IMR-90 (cell line): ENCODE results near the gene ANKH. TPM values are rescaled to one million over a fixed set of nuclear protein-coding genes. Genes with fewer than 3 reads are reported as not detected.

ENCODE experiments used
- ATAC-seq: fragments of 200-7000 bp; cut with Tn5 transposase; 2 replicates; pipeline ENCODE4 v1.9.1; 2020; ENCODE audit warnings: low read depth, mild to moderate bottlenecking, moderate library complexity
- BruUV-seq: library from RNA; stranded (reverse); fragments of 400-500 nt; replicated peaks from 2 replicates; lab custom pipeline; 2021; lab: Mats Ljungman, UMichigan
- CTCF ChIA-PET: fragments of 300-600 bp; formaldehyde crosslinking; extraction: SDS; loops from one replicate; lab custom pipeline; 2021; ENCODE audit warnings: antibody characterized with exemption; lab: Yijun Ruan, JAX
- POLR2A ChIA-PET: fragments of 300-600 bp; sonication (Branson Sonifier 250); formaldehyde crosslinking; loops from one replicate; lab custom pipeline; 2022; ENCODE audit warnings: antibody characterized with exemption; ENCODE audit not compliant: unreplicated experiment; lab: Charles Lee
- DNase-seq: peaks from one replicate; pipeline ENCODE4 v3.0.0; 2013
- H2AFZ ChIP-seq: replicated peaks from 2 replicates; pipeline ENCODE3; 2013; ENCODE audit warnings: low read length, mild to moderate bottlenecking; ENCODE audit not compliant: poor library complexity
- H2AK5ac ChIP-seq: 2 replicates; pipeline ENCODE4 v1.6.1; 2013; ENCODE audit warnings: low read depth, low read length, inconsistent platforms
- H2AK9ac ChIP-seq: replicated peaks from 2 replicates; pipeline ENCODE3; 2013; ENCODE audit warnings: mild to moderate bottlenecking, low read depth, low read length, moderate library complexity; ENCODE audit not compliant: poor library complexity
- H2BK120ac ChIP-seq: 2 replicates; pipeline ENCODE4 v1.6.1; 2013; ENCODE audit warnings: low read depth, low read length, inconsistent platforms
- H2BK15ac ChIP-seq: 3 replicates; pipeline ENCODE4 v1.6.1; 2013; ENCODE audit warnings: low read depth, low read length, inconsistent platforms
- H2BK20ac ChIP-seq: 2 replicates; pipeline ENCODE4 v1.6.1; 2013; ENCODE audit warnings: low read depth, mild to moderate bottlenecking, inconsistent platforms, low read length, moderate library complexity
- H2BK5ac ChIP-seq: 2 replicates; pipeline ENCODE4 v1.6.1; 2013; ENCODE audit warnings: mild to moderate bottlenecking, low read depth, low read length, inconsistent platforms; ENCODE audit not compliant: poor library complexity, severe bottlenecking
- H3K14ac ChIP-seq: replicated peaks from 2 replicates; pipeline ENCODE4 v1.6.1; 2013; ENCODE audit warnings: low read depth, low read length, inconsistent platforms
- H3K18ac ChIP-seq: 2 replicates; pipeline ENCODE4 v1.6.1; 2013; ENCODE audit warnings: low read depth, low read length, control low read depth
- H3K23ac ChIP-seq: 2 replicates; pipeline ENCODE4 v1.6.1; 2013; ENCODE audit warnings: low read depth, low read length, inconsistent platforms
- H3K27ac ChIP-seq: 2 replicates; pipeline ENCODE4 v1.5.1; 2013; ENCODE audit warnings: mild to moderate bottlenecking, control low read depth, low read length; ENCODE audit not compliant: insufficient read depth
- H3K27me3 ChIP-seq: 2 replicates; pipeline ENCODE4 v1.6.1; 2013; ENCODE audit warnings: low read length; ENCODE audit not compliant: control insufficient read depth, insufficient read depth
- H3K36me3 ChIP-seq: 2 replicates; pipeline ENCODE4 v1.6.1; 2013; ENCODE audit warnings: low read length, mixed read lengths; ENCODE audit not compliant: control insufficient read depth, insufficient read depth
- H3K4ac ChIP-seq: 2 replicates; pipeline ENCODE4 v1.6.1; 2013; ENCODE audit warnings: low read depth, low read length, inconsistent platforms
- H3K4me1 ChIP-seq: 2 replicates; pipeline ENCODE4 v1.6.1; 2013; ENCODE audit warnings: low read length, mixed read lengths; ENCODE audit not compliant: control insufficient read depth, insufficient read depth
- H3K4me2 ChIP-seq: 2 replicates; pipeline ENCODE4 v1.6.1; 2013; ENCODE audit warnings: low read depth, mild to moderate bottlenecking, control low read depth, low read length, moderate library complexity
- H3K4me3 ChIP-seq: 2 replicates; pipeline ENCODE4 v1.5.1; 2013; ENCODE audit warnings: low read depth, mild to moderate bottlenecking, control low read depth, low read length, moderate library complexity; ENCODE audit not compliant: insufficient read depth
- H3K56ac ChIP-seq: 2 replicates; pipeline ENCODE4 v1.6.1; 2013; ENCODE audit warnings: low read length, inconsistent platforms; ENCODE audit not compliant: insufficient read depth; ENCODE audit errors: extremely low read depth
- H3K79me1 ChIP-seq, 2 experiments: 2 replicates each; pipeline ENCODE4 v1.6.1; 2013; ENCODE audit warnings: low read length in 2 of 2, inconsistent platforms in 1 of 2, low read depth in 1 of 2
- H3K9ac ChIP-seq: 2 replicates; pipeline ENCODE4 v1.6.1; 2013; ENCODE audit warnings: low read depth, low read length, control low read depth
- H3K9me1 ChIP-seq: 2 replicates; pipeline ENCODE4 v1.6.1; 2013; ENCODE audit warnings: low read length, inconsistent platforms; ENCODE audit not compliant: insufficient read depth
- H3K9me3 ChIP-seq: 2 replicates; pipeline ENCODE4 v1.6.1; 2013; ENCODE audit warnings: low read length; ENCODE audit not compliant: control insufficient read depth, insufficient read depth
- H4K20me1 ChIP-seq: 2 replicates; pipeline ENCODE4 v1.6.1; 2013; ENCODE audit warnings: low read length, inconsistent platforms; ENCODE audit not compliant: insufficient read depth
- H4K5ac ChIP-seq: 2 replicates; pipeline ENCODE4 v1.6.1; 2013; ENCODE audit warnings: mild to moderate bottlenecking, low read depth, low read length, control low read depth
- H4K8ac ChIP-seq, 2 experiments: 2 replicates each; pipeline ENCODE4 v1.6.1; 2013; ENCODE audit warnings: low read depth in 2 of 2, low read length in 2 of 2, control low read depth in 1 of 2, inconsistent platforms in 1 of 2
- H4K91ac ChIP-seq: 2 replicates; pipeline ENCODE4 v1.6.1; 2013; ENCODE audit warnings: low read depth, low read length, inconsistent platforms; ENCODE audit not compliant: insufficient read depth
- CEBPB ChIP-seq: IDR thresholded peaks from 2 replicates; pipeline ENCODE4 v1.6.1; 2012; ENCODE audit warnings: low read depth, low read length, improper control_type of control experiment
- MAFK ChIP-seq: IDR thresholded peaks from 2 replicates; pipeline ENCODE4 v1.6.1; 2012; ENCODE audit warnings: low read depth, low read length, improper control_type of control experiment
- MAZ ChIP-seq: IDR thresholded peaks from 2 replicates; pipeline ENCODE4 v1.6.1; 2012; ENCODE audit warnings: low read depth, mild to moderate bottlenecking, low read length, improper control_type of control experiment, moderate library complexity, borderline replicate concordance
- WGBS, 2 experiments: methylation state at CpG; one replicate each; pipeline versions ENCODE4 v1.1.5 to v1.1.7; 2013; ENCODE audit warnings: missing lambda C conversion rate in 2 of 2; ENCODE audit not compliant: insufficient read length in 1 of 2; ENCODE audit errors: extremely low coverage in 2 of 2; 5-methylcytosine and 5-hydroxymethylcytosine counted together
- dilution Hi-C: fragments of 300-500 bp; cut with HindIII; formaldehyde crosslinking; loops from one replicate; pipeline ENCODE4 v1.14.3; 2018; ENCODE audit warnings: low sequenced_read_pairs; ENCODE audit not compliant: unreplicated experiment
- in situ Hi-C: fragments of 300-500 bp; cut with MboI; formaldehyde crosslinking; loops from 3 replicates; pipeline ENCODE4 v1.14.3; 2019; ENCODE audit warnings: low sequenced_read_pairs, inconsistent platforms, mixed read lengths
- intact Hi-C: fragments of 100-400 bp; cut with micrococcal nuclease; formaldehyde crosslinking; loops from 2 replicates; pipeline ENCODE4 v1.10.0; 2022
- polyA plus RNA-seq, 3 experiments: library from polyadenylated mRNA; depleted of rRNA; stranded (reverse); fragments of >200 nt; gene quantifications; 2 replicates each; pipeline ENCODE4 v1.2.3, GENCODE V29; 2012; ENCODE audit warnings: low replicate concordance in 1 of 3
- total RNA-seq: library from RNA; depleted of rRNA; stranded (reverse); fragments of >200 nt; gene quantifications from 2 replicates; pipeline ENCODE4 v1.2.3, GENCODE V29; 2012
- TF ChIP-seq, protein P1 (sequence below): fragments of 150-350 bp; IDR thresholded peaks from 2 replicates; pipeline ENCODE4 v1.6.1; 2016; ENCODE audit warnings: low read depth, mild to moderate bottlenecking, low read length, moderate library complexity, borderline replicate concordance

The ANKH gene
- total and polyA plus RNA-seq, 2 of the 4 experiments (the other 2 are of a cell fraction), result 5.2 to 17.2 TPM

- H3K4me1 ChIP-seq, result peaks cover 14% of the 10 kb centered on the region
- no peak overlapping the region for H3K27ac ChIP-seq
- no peak overlapping the region for H3K23ac ChIP-seq
- H3K56ac ChIP-seq, result no peak overlapping the region
- intact Hi-C loops (no loop called here), in situ Hi-C loops (no loop called here), dilution Hi-C loops (no loop called here)
- H4K8ac ChIP-seq, result no peak overlapping the region
- no peak overlapping the region for H3K14ac ChIP-seq
- H3K9me3 ChIP-seq, result no peaks in the 10 kb centered on the region
- ChIA-PET POLR2A (no interaction called here), CTCF (no interaction called here)
- H3K9ac ChIP-seq, result no peak overlapping the region
- H3K9me1 ChIP-seq, result peaks cover 2% of the 10 kb centered on the region; the same call in 1 of the 2 replicates
- H2BK20ac ChIP-seq, result no peak overlapping the region
- no peak overlapping the region for H2AK5ac ChIP-seq
- H3K4me2 ChIP-seq, result no peak overlapping the region
- H4K5ac ChIP-seq, result no peak overlapping the region
- no peak for DNase-seq
- H2BK5ac ChIP-seq, result no peak overlapping the region
- no peak overlapping the region for H3K4ac ChIP-seq
- TF ChIP-seq MAFK (no peak), MAZ (no peak), CEBPB (peak; percentile 50)
- TF ChIP-seq, protein P1, sequence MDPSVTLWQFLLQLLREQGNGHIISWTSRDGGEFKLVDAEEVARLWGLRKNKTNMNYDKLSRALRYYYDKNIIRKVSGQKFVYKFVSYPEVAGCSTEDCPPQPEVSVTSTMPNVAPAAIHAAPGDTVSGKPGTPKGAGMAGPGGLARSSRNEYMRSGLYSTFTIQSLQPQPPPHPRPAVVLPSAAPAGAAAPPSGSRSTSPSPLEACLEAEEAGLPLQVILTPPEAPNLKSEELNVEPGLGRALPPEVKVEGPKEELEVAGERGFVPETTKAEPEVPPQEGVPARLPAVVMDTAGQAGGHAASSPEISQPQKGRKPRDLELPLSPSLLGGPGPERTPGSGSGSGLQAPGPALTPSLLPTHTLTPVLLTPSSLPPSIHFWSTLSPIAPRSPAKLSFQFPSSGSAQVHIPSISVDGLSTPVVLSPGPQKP, result no peak
- H4K91ac ChIP-seq, result no peak overlapping the region
- H2BK120ac ChIP-seq, result no peak overlapping the region
- ATAC-seq, result no peak
- no peak overlapping the region for H3K18ac ChIP-seq
- H3K79me1 ChIP-seq, result no peaks in the 10 kb centered on the region
- H3K27me3 ChIP-seq, result no peaks in the 10 kb centered on the region
- 86% methylated on average over 2 of the region's 5 CpGs; no CpG with 5 or more reads in 1 of the 2 experiments for WGBS, 2 experiments
- no peaks in the 10 kb centered on the region for H3K36me3 ChIP-seq
- no peak overlapping the region for H2BK15ac ChIP-seq
- no peak overlapping the region for H2AFZ ChIP-seq
- no peak overlapping the region for H2AK9ac ChIP-seq
- H4K20me1 ChIP-seq, result no peaks in the 10 kb centered on the region
- H3K4me3 ChIP-seq, result no peak overlapping the region
- no TSS peak for BruUV-seq
Measured at GRCh38 chr5:14913096-14913495, 41.5 kb upstream of the ANKH start.
